H1 (cell line): ENCODE measurements around the gene RHOG. TPM values are rescaled to one million over a fixed set of nuclear protein-coding genes. Genes with fewer than 3 reads are reported as not detected.

ENCODE experiments used
- CTCF ChIA-PET: fragments of 300-600 bp; sonication (Branson Sonifier 250); formaldehyde crosslinking; loops from one replicate; lab custom pipeline; 2021; ENCODE audit not compliant: partially characterized antibody; lab: Charles Lee
- POLR2A ChIA-PET: fragments of 300-600 bp; sonication (Branson Sonifier 250); formaldehyde crosslinking; loops from one replicate; lab custom pipeline; 2021; ENCODE audit warnings: inconsistent platforms; ENCODE audit not compliant: partially characterized antibody; lab: Charles Lee
- DNase-seq, 2 experiments: peaks; one replicate each; pipeline versions ENCODE4 v3.0.0 to v3.0.0-alpha.2; 2010 to 2022; ENCODE audit warnings: low spot score in 2 of 2, low read depth in 1 of 2, mixed read lengths in 1 of 2
- FAIRE-seq: peaks from 2 replicates; lab custom pipeline; 2011; peaks lifted over from hg19 to GRCh38; lab: Jason Lieb, UNC
- H2AFZ ChIP-seq: 2 replicates; pipeline ENCODE4 v1.8.1; 2012; ENCODE audit warnings: low read length, inconsistent platforms
- H2AK5ac ChIP-seq: 2 replicates; pipeline ENCODE4 v1.6.1; 2013; ENCODE audit warnings: low read depth, low read length
- H2BK120ac ChIP-seq: replicated peaks from 2 replicates; pipeline ENCODE3; 2013; ENCODE audit warnings: low read depth, low read length, inconsistent platforms
- H2BK12ac ChIP-seq: 2 replicates; pipeline ENCODE4 v1.6.1; 2013; ENCODE audit warnings: low read depth, low read length
- H2BK15ac ChIP-seq: 2 replicates; pipeline ENCODE4 v1.6.1; 2013; ENCODE audit warnings: low read length
- H2BK20ac ChIP-seq: 2 replicates; pipeline ENCODE4 v1.6.1; 2013; ENCODE audit warnings: low read length
- H2BK5ac ChIP-seq: 2 replicates; pipeline ENCODE4 v1.6.1; 2013; ENCODE audit warnings: low read depth, low read length
- H3K14ac ChIP-seq: 2 replicates; pipeline ENCODE4 v1.6.1; 2013; ENCODE audit warnings: inconsistent platforms; ENCODE audit not compliant: insufficient read length
- H3K18ac ChIP-seq: 2 replicates; pipeline ENCODE4 v1.6.1; 2013; ENCODE audit warnings: low read length; ENCODE audit errors: extremely low read depth
- H3K23ac ChIP-seq: 2 replicates; pipeline ENCODE4 v1.6.1; 2013; ENCODE audit warnings: inconsistent platforms; ENCODE audit not compliant: insufficient read length
- H3K23me2 ChIP-seq: 2 replicates; pipeline ENCODE4 v1.6.1; 2013; ENCODE audit warnings: low read depth, low read length
- H3K27ac ChIP-seq: 2 replicates; pipeline ENCODE4 v1.6.1; 2011; ENCODE audit warnings: low read depth, low read length, inconsistent platforms
- H3K27me3 ChIP-seq, 4 experiments: replicated peaks in 1 of 4; 1 replicate in 1 of 4; 2 replicates in 3 of 4; pipeline versions ENCODE4 v1.6.1 to v1.8.1; 2011 to 2013; ENCODE audit warnings: low read length in 3 of 4, mild to moderate bottlenecking in 3 of 4, inconsistent platforms in 2 of 4, mixed read lengths in 2 of 4, moderate library complexity in 1 of 4; ENCODE audit not compliant: control insufficient read depth in 3 of 4, insufficient read depth in 3 of 4; ENCODE audit errors: extremely low read depth in 1 of 4
- H3K36me3 ChIP-seq, 4 experiments: 2 replicates each; pipeline versions ENCODE4 v1.6.1 to v1.8.1; 2011 to 2013; ENCODE audit warnings: mild to moderate bottlenecking in 4 of 4, low read length in 3 of 4, moderate library complexity in 2 of 4, control low read depth in 1 of 4, inconsistent platforms in 1 of 4; ENCODE audit not compliant: insufficient read depth in 4 of 4, control insufficient read depth in 2 of 4
- H3K4ac ChIP-seq: replicated peaks from 2 replicates; pipeline ENCODE3; 2013; ENCODE audit warnings: low read length, low read depth, mixed read lengths, inconsistent platforms; ENCODE audit not compliant: insufficient read length
- H3K4me1 ChIP-seq, 4 experiments: replicated peaks in 1 of 4; 1 replicate in 1 of 4; 2 replicates in 3 of 4; pipeline versions ENCODE4 v1.6.1 to v1.8.1; 2011 to 2013; ENCODE audit warnings: low read length in 3 of 4, inconsistent platforms in 2 of 4, mixed read lengths in 1 of 4; ENCODE audit not compliant: insufficient read depth in 4 of 4, control insufficient read depth in 3 of 4
- H3K4me2 ChIP-seq, 2 experiments: 2 replicates each; pipeline versions ENCODE4 v1.6.1 to v1.8.1; 2011 to 2013; ENCODE audit warnings: low read depth in 2 of 2, low read length in 2 of 2, control low read depth in 1 of 2, inconsistent platforms in 1 of 2, mild to moderate bottlenecking in 1 of 2; ENCODE audit not compliant: insufficient read depth in 1 of 2
- H3K4me3 ChIP-seq, 4 experiments: fragments of 200-600, 300-600 bp in 1 of 4; sonication (generic), shearing (Covaris generic), sonication (Bioruptor Twin) in 1 of 4; 2 replicates each; pipeline versions ENCODE4 v1.5.1 to v1.8.1; 2011 to 2016; ENCODE audit warnings: low read length in 4 of 4, low read depth in 3 of 4, control low read depth in 2 of 4, inconsistent platforms in 2 of 4, mild to moderate bottlenecking in 2 of 4, mixed read lengths in 1 of 4, moderate library complexity in 1 of 4; ENCODE audit not compliant: insufficient read depth in 2 of 4; ENCODE audit errors: extremely low read depth in 1 of 4
- H3K56ac ChIP-seq: replicated peaks from 2 replicates; pipeline ENCODE3; 2013; ENCODE audit warnings: low read depth, mild to moderate bottlenecking, mixed read lengths, low read length, inconsistent platforms; ENCODE audit not compliant: insufficient read length
- H3K79me1 ChIP-seq: 2 replicates; pipeline ENCODE4 v1.6.1; 2013; ENCODE audit warnings: low read depth, low read length, control low read depth
- H3K79me2 ChIP-seq, 2 experiments: 2 replicates each; pipeline versions ENCODE4 v1.6.1 to v1.8.1; 2012 to 2013; ENCODE audit warnings: low read length in 2 of 2, mild to moderate bottlenecking in 2 of 2, inconsistent platforms in 1 of 2; ENCODE audit not compliant: insufficient read depth in 2 of 2, control insufficient read depth in 1 of 2
- H3K9ac ChIP-seq, 4 experiments: replicated peaks in 1 of 4; 1 replicate in 1 of 4; 2 replicates in 3 of 4; pipeline versions ENCODE4 v1.6.1 to v1.8.1; 2011 to 2013; ENCODE audit warnings: low read depth in 3 of 4, low read length in 3 of 4, control low read depth in 2 of 4, mild to moderate bottlenecking in 2 of 4, moderate library complexity in 2 of 4, inconsistent platforms in 1 of 4; ENCODE audit errors: extremely low read depth in 1 of 4
- H3K9me3 ChIP-seq, 2 experiments: 2 replicates each; pipeline versions ENCODE4 v1.6.1 to v1.8.1; 2012 to 2013; ENCODE audit warnings: mild to moderate bottlenecking in 2 of 2, moderate library complexity in 2 of 2, control low read depth in 1 of 2, inconsistent platforms in 1 of 2, low read depth in 1 of 2, low read length in 1 of 2, mixed read lengths in 1 of 2; ENCODE audit not compliant: insufficient read depth in 2 of 2
- H4K20me1 ChIP-seq, 2 experiments: replicated peaks in 1 of 2; 2 replicates each; pipeline versions ENCODE3 to v1.8.1; 2011 to 2013; ENCODE audit warnings: inconsistent platforms in 2 of 2, low read length in 2 of 2, mild to moderate bottlenecking in 1 of 2; ENCODE audit not compliant: insufficient read depth in 2 of 2, control insufficient read depth in 1 of 2
- H4K5ac ChIP-seq: 2 replicates; pipeline ENCODE4 v1.6.1; 2013; ENCODE audit warnings: low read length, low read depth, mixed read lengths, inconsistent platforms; ENCODE audit not compliant: insufficient read length
- H4K8ac ChIP-seq: 2 replicates; pipeline ENCODE4 v1.8.0; 2013; ENCODE audit warnings: mild to moderate bottlenecking, moderate library complexity, low read length, inconsistent platforms; ENCODE audit not compliant: insufficient read depth; ENCODE audit errors: extremely low read depth
- H4K91ac ChIP-seq: replicated peaks from 2 replicates; pipeline ENCODE3; 2013; ENCODE audit warnings: low read length, mixed read lengths, inconsistent platforms; ENCODE audit not compliant: insufficient read length
- CTCF ChIP-seq, 3 experiments: IDR thresholded peaks; 1 replicate in 2 of 3; 2 replicates in 1 of 3; pipeline versions ENCODE4 v1.5.1 to v1.6.1; 2011; ENCODE audit warnings: low read length in 3 of 3, mild to moderate bottlenecking in 3 of 3, inconsistent platforms in 2 of 3, low read depth in 1 of 3, moderate library complexity in 1 of 3; ENCODE audit not compliant: insufficient read depth in 1 of 3; ENCODE audit errors: control extremely low read depth in 1 of 3
- GABPA ChIP-seq: IDR thresholded peaks from 2 replicates; pipeline ENCODE4 v1.6.1; 2011; ENCODE audit warnings: mild to moderate bottlenecking, low read length, moderate library complexity, borderline replicate concordance; ENCODE audit not compliant: insufficient read depth
- JUN ChIP-seq: IDR thresholded peaks from 2 replicates; pipeline ENCODE4 v1.6.1; 2011; ENCODE audit warnings: low read depth, mild to moderate bottlenecking, improper control_type of control experiment, low read length
- NANOG ChIP-seq: IDR thresholded peaks from 2 replicates; pipeline ENCODE4 v1.6.1; 2011; ENCODE audit warnings: low read length, low read depth, mild to moderate bottlenecking, inconsistent platforms; ENCODE audit not compliant: insufficient read depth, poor library complexity, severe bottlenecking
- RAD21 ChIP-seq, 2 experiments: IDR thresholded peaks in 1 of 2; conservative IDR thresholded peaks in 1 of 2; 2 replicates each; pipeline ENCODE4 v1.6.1; 2011; ENCODE audit warnings: low read depth in 2 of 2, low read length in 2 of 2, improper control_type of control experiment in 1 of 2, inconsistent platforms in 1 of 2, mild to moderate bottlenecking in 1 of 2, moderate library complexity in 1 of 2
- RBBP5 ChIP-seq: IDR thresholded peaks from 2 replicates; pipeline ENCODE4 v1.7.1; 2012; ENCODE audit warnings: low read depth, mild to moderate bottlenecking, inconsistent platforms, low read length, moderate library complexity, borderline replicate concordance
- RNF2 ChIP-seq: fragments of 200-900, 300-1000 bp; sonication (generic); IDR thresholded peaks from 2 replicates; pipeline ENCODE4 v1.7.1; 2016; ENCODE audit warnings: borderline replicate concordance, low read depth, mild to moderate bottlenecking, antibody characterized with exemption, low read length; ENCODE audit not compliant: poor library complexity, severe bottlenecking; ENCODE audit errors: missing control alignments
- SP4 ChIP-seq: IDR thresholded peaks from 2 replicates; pipeline ENCODE4 v1.6.1; 2012; ENCODE audit warnings: low read length, inconsistent platforms
- TEAD4 ChIP-seq: IDR thresholded peaks from 2 replicates; pipeline ENCODE4 v1.6.1; 2012; ENCODE audit warnings: low read depth, low read length, inconsistent platforms, mixed read lengths
- USF2 ChIP-seq: IDR thresholded peaks from 2 replicates; pipeline ENCODE4 v1.6.1; 2011; ENCODE audit warnings: low read length, improper control_type of control experiment
- polyA plus RNA-seq, 7 experiments: library from polyadenylated mRNA; depleted of rRNA in 3 of 7; stranded (reverse) in 5 of 7; unstranded in 2 of 7; fragments of >200 nt in 5 of 7; fragments of 200-250 nt in 2 of 7; gene quantifications; 1 replicate in 5 of 7; 2 replicates in 1 of 7; 4 replicates in 1 of 7; pipeline versions ENCODE4 v1.2.1 to v1.2.3, GENCODE V29; 2011 to 2013; ENCODE audit warnings: missing spikeins in 2 of 7, mixed read lengths in 2 of 7
- total RNA-seq: library from RNA; stranded (reverse); fragmentation: NEBNext Ultra II Directional; extraction: Animal tissue kit (Norgen Biotek cat#: 25700); gene quantifications from 2 replicates; pipeline ENCODE4 v1.2.1, GENCODE V29; 2021

RHOG gene
- total and polyA plus RNA-seq, 2 of the 8 experiments (the other 6 are each of a cell fraction or from before 2014, with no cell fraction given), result 28.3 to 69.6 TPM

GRCh38 chr11:3878258-3878584, 37.5 kb upstream of the RHOG start:
- POLR2A ChIA-PET, result no interaction called here
- Histone ChIP-seq H4K20me1 (peaks cover 0 to 4% of the 10 kb centered on the region in 2 experiments), H2BK5ac (no peak overlapping the region)
- no peak for TF ChIP-seq RAD21 (IDR thresholded peaks at IDR 0.05 in 1 of 2, conservative IDR thresholded peaks at IDR 0.05 in 1 of 2; ENCODE audit: low read depth in 2 of 2, low read length in 2 of 2)
- no peak for TF ChIP-seq GABPA
- TF ChIP-seq RBBP5, result no peak
- no peak for TF ChIP-seq TEAD4
- no peak for TF ChIP-seq USF2
- no peak for TF ChIP-seq RNF2
- TF ChIP-seq CTCF (IDR thresholded peaks at IDR 0.05; ENCODE audit: control extremely low read depth in 1 of 3, insufficient read depth in 1 of 3, low read depth in 1 of 3, low read length in 3 of 3), result no peak
- TF ChIP-seq NANOG, result no peak
- no peak for TF ChIP-seq SP4
- TF ChIP-seq JUN, result no peak

More at GRCh38 chr11:3878258-3878584, 37.5 kb upstream of the RHOG start:
- Histone ChIP-seq H3K4ac (no peak overlapping the region), H3K79me1 (no peaks in the 10 kb centered on the region), H3K23me2 (no peaks in the 10 kb centered on the region), H4K91ac (no peak overlapping the region), H3K27ac (no peak overlapping the region), H3K4me2 (no peak overlapping the region), H4K5ac (no peak overlapping the region), H3K56ac (no peak overlapping the region), H2BK20ac (no peak overlapping the region), H2BK120ac (no peak overlapping the region), H3K4me3 (no peak overlapping the region), H3K23ac (no peak overlapping the region), H3K4me1 (peaks cover 0 to 4% (median 2%) of the 10 kb centered on the region in 4 experiments; a peak in 3 of 7 replicates), H3K9me3 (no peaks in the 10 kb centered on the region), H3K9ac (no peak overlapping the region), H2BK12ac (no peak overlapping the region), H2AFZ (no peak overlapping the region), H3K79me2 (no peaks in the 10 kb centered on the region), H2AK5ac (no peak overlapping the region), H3K36me3 (no peaks in the 10 kb centered on the region), H3K18ac (no peak overlapping the region), H3K27me3 (no peaks in the 10 kb centered on the region; a peak in 3 of 7 replicates), H4K8ac (no peak overlapping the region), H2BK15ac (no peak overlapping the region), H3K14ac (no peak overlapping the region)
- FAIRE-seq, result no peak
- CTCF ChIA-PET, result interaction anchor here (0.7 to 2.7 kb wide), 8 partner anchors 10 to 120 kb away, joined by 3 to 9 read pairs (median 4); partner anchors contain the start of gene STIM1
- no peak for DNase-seq
